WTC11 (cell line): Measurements from ENCODE around the gene TTC33. TPM values are rescaled to one million over a fixed set of nuclear protein-coding genes. Genes with fewer than 3 reads are reported as not detected.

ENCODE experiments used
- ATAC-seq: fragments of 200-7000 bp; cut with Tn5 transposase; 2 replicates; pipeline ENCODE4 v1.10.0; 2021; ENCODE audit warnings: mild to moderate bottlenecking, moderate library complexity
- CTCF ChIA-PET: fragments of 300-600 bp; sonication (Branson Sonifier 250); formaldehyde crosslinking; loops from one replicate; lab custom pipeline; 2021; ENCODE audit warnings: antibody characterized with exemption; lab: Charles Lee
- POLR2A ChIA-PET: fragments of 350-600 bp; sonication (Branson Sonifier 250); formaldehyde crosslinking; loops from one replicate; lab custom pipeline; 2021; ENCODE audit warnings: antibody characterized with exemption; lab: Charles Lee
- DNase-seq: peaks from one replicate; pipeline ENCODE4 v3.0.0; 2021; ENCODE audit warnings: low spot score
- H3K27ac Mint-ChIP-seq: 2 replicates; pipeline ENCODE4 v1.8.0; 2021; ENCODE audit warnings: mixed read lengths
- H3K27me3 Mint-ChIP-seq: 2 replicates; pipeline ENCODE4 v1.8.0; 2021; ENCODE audit warnings: low read depth, mild to moderate bottlenecking, moderate library complexity, mixed read lengths
- H3K36me3 Mint-ChIP-seq: 2 replicates; pipeline ENCODE4 v1.8.0; 2021; ENCODE audit warnings: mixed read lengths
- H3K4me1 Mint-ChIP-seq: 2 replicates; pipeline ENCODE4 v1.8.0; 2022; ENCODE audit warnings: mixed read lengths
- H3K4me3 Mint-ChIP-seq: 2 replicates; pipeline ENCODE4 v1.8.0; 2021; ENCODE audit warnings: mild to moderate bottlenecking, moderate library complexity, mixed read lengths
- H3K9me3 Mint-ChIP-seq: 2 replicates; pipeline ENCODE4 v1.8.0; 2021; ENCODE audit warnings: mixed read lengths
- ELF4 ChIP-seq: sonication (generic); formaldehyde crosslinking; IDR thresholded peaks from 2 replicates; pipeline ENCODE4 v1.8.1; 2022; ENCODE audit warnings: low read depth, mild to moderate bottlenecking, moderate library complexity, missing genetic modification reagents
- ETV6 ChIP-seq: sonication (generic); formaldehyde crosslinking; IDR thresholded peaks from 2 replicates; pipeline ENCODE4 v1.8.1; 2022; ENCODE audit warnings: mild to moderate bottlenecking, missing genetic modification reagents
- FOXK1 ChIP-seq: sonication (generic); formaldehyde crosslinking; IDR thresholded peaks from 2 replicates; pipeline ENCODE4 v1.8.0; 2022; ENCODE audit warnings: mild to moderate bottlenecking, moderate library complexity, missing genetic modification reagents
- GRHL2 ChIP-seq: fragments of 250-450 bp; sonication (Bioruptor Pico); IDR thresholded peaks from 2 replicates; pipeline ENCODE4 v1.8.0; 2022; ENCODE audit warnings: mild to moderate bottlenecking, moderate library complexity; ENCODE audit not compliant: insufficient replicate concordance, severe bottlenecking
- GTF2I ChIP-seq: fragments of 250-450 bp; sonication (Bioruptor Pico); conservative IDR thresholded peaks from 2 replicates; pipeline ENCODE4 v1.4.0; 2021; ENCODE audit warnings: mild to moderate bottlenecking
- IRF2 ChIP-seq: sonication (generic); formaldehyde crosslinking; IDR thresholded peaks from 2 replicates; pipeline ENCODE4 v1.8.0; 2022; ENCODE audit warnings: low read depth, missing genetic modification reagents, borderline replicate concordance
- MYBL2 ChIP-seq: sonication (generic); formaldehyde crosslinking; IDR thresholded peaks from 2 replicates; pipeline ENCODE4 v1.8.1; 2023; ENCODE audit warnings: mild to moderate bottlenecking, moderate library complexity, missing genetic modification reagents
- NFYB ChIP-seq: sonication (generic); formaldehyde crosslinking; conservative IDR thresholded peaks from 2 replicates; pipeline ENCODE4 v1.8.0; 2022; ENCODE audit warnings: low read depth, missing genetic modification reagents
- OVOL2 ChIP-seq: fragments of 250-450 bp; sonication (Bioruptor Pico); IDR thresholded peaks from 2 replicates; pipeline ENCODE4 v1.9.0; 2021; ENCODE audit warnings: mild to moderate bottlenecking, borderline replicate concordance
- SMAD4 ChIP-seq: sonication (generic); formaldehyde crosslinking; IDR thresholded peaks from 2 replicates; pipeline ENCODE4 v1.8.0; 2022; ENCODE audit warnings: mild to moderate bottlenecking, missing genetic modification reagents
- SOX15 ChIP-seq: fragments of 250-450 bp; sonication (Bioruptor Pico); IDR thresholded peaks from 2 replicates; pipeline ENCODE4 v1.9.0; 2021; ENCODE audit warnings: mild to moderate bottlenecking
- TEAD4 ChIP-seq: sonication (generic); formaldehyde crosslinking; IDR thresholded peaks from 2 replicates; pipeline ENCODE4 v1.8.0; 2022; ENCODE audit warnings: mild to moderate bottlenecking, missing genetic modification reagents
- ZNF396 ChIP-seq: fragments of 250-450 bp; sonication (Bioruptor Pico); IDR thresholded peaks from 2 replicates; pipeline ENCODE4 v1.8.0; 2021; ENCODE audit warnings: mild to moderate bottlenecking, moderate library complexity, borderline replicate concordance
- total RNA-seq: library from RNA; stranded (reverse); gene quantifications from 3 replicates; pipeline ENCODE4 v1.2.3, GENCODE V29; 2021
- TF ChIP-seq, protein P1 (sequence below): fragments of 250-450 bp; sonication (Bioruptor Pico); conservative IDR thresholded peaks from 2 replicates; pipeline ENCODE4 v1.9.0; 2021; ENCODE audit warnings: mild to moderate bottlenecking
- TF ChIP-seq, protein P2 (sequence below): sonication (generic); formaldehyde crosslinking; IDR thresholded peaks from 2 replicates; pipeline ENCODE4 v1.8.1; 2023; ENCODE audit warnings: mild to moderate bottlenecking, missing genetic modification reagents
- TF ChIP-seq, protein P3 (sequence below): sonication (generic); formaldehyde crosslinking; IDR thresholded peaks from 2 replicates; pipeline ENCODE4 v1.8.0; 2023; ENCODE audit warnings: mild to moderate bottlenecking, missing genetic modification reagents
- TF ChIP-seq, protein P4 (sequence below): sonication (generic); formaldehyde crosslinking; IDR thresholded peaks from 2 replicates; pipeline ENCODE4 v1.8.1; 2023; ENCODE audit warnings: mild to moderate bottlenecking, moderate library complexity, missing genetic modification reagents
- TF ChIP-seq, protein P5 (sequence below): fragments of 250-450 bp; sonication (Bioruptor Pico); IDR thresholded peaks from 2 replicates; pipeline ENCODE4 v1.9.0; 2021; ENCODE audit warnings: moderate library complexity, mild to moderate bottlenecking, inconsistent platforms, borderline replicate concordance
- TF ChIP-seq, protein P6 (sequence below): sonication (generic); formaldehyde crosslinking; IDR thresholded peaks from 2 replicates; pipeline ENCODE4 v1.8.0; 2022; ENCODE audit warnings: mild to moderate bottlenecking, missing genetic modification reagents
- TF ChIP-seq, protein P7 (sequence below): fragments of 250-450 bp; sonication (Bioruptor Pico); IDR thresholded peaks from 2 replicates; pipeline ENCODE4 v2.1.2; 2022; ENCODE audit warnings: mild to moderate bottlenecking, moderate library complexity
- TF ChIP-seq, protein P8 (sequence below): sonication (generic); formaldehyde crosslinking; IDR thresholded peaks from 2 replicates; pipeline ENCODE4 v1.8.1; 2022; ENCODE audit warnings: missing genetic modification reagents, borderline replicate concordance
- TF ChIP-seq, protein P9 (sequence below): sonication (generic); formaldehyde crosslinking; IDR thresholded peaks from 2 replicates; pipeline ENCODE4 v1.8.1; 2023; ENCODE audit warnings: mild to moderate bottlenecking, missing genetic modification reagents

Gene TTC33
- total RNA-seq, 1 experiment from 2014 or later = 9.2 TPM

DNA sequence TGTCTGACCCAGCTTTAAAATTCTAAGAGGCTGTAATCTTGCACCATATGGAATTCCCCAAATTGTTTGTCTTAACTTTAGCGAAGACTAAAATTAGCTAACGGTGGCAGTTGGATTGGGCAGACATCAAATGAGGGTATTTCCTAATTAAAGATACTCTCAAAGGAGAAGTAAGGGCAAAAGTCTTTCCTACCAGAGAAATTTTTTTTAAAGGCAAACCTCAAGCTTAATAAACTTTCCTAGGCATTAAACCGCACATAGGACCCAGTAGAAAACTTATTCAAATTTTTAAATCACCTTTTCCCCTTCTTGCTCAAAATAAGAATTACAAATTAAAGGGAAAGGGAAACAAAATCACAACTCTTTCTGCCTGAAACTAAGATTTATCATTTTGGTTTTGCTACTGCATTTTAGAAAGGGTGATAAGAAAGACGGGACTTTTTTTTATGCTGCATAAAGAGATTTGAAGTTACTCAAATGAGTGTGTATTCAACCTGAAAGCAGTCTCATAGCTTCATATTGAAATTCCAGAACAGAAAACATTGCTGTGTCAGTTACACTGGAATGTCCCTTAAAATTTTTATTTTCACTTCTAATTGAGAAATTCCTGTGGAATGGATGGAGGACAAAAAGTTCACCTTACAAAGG lies 265.2 kb downstream of the TTC33 start (continued):
- TF ChIP-seq, protein P1, sequence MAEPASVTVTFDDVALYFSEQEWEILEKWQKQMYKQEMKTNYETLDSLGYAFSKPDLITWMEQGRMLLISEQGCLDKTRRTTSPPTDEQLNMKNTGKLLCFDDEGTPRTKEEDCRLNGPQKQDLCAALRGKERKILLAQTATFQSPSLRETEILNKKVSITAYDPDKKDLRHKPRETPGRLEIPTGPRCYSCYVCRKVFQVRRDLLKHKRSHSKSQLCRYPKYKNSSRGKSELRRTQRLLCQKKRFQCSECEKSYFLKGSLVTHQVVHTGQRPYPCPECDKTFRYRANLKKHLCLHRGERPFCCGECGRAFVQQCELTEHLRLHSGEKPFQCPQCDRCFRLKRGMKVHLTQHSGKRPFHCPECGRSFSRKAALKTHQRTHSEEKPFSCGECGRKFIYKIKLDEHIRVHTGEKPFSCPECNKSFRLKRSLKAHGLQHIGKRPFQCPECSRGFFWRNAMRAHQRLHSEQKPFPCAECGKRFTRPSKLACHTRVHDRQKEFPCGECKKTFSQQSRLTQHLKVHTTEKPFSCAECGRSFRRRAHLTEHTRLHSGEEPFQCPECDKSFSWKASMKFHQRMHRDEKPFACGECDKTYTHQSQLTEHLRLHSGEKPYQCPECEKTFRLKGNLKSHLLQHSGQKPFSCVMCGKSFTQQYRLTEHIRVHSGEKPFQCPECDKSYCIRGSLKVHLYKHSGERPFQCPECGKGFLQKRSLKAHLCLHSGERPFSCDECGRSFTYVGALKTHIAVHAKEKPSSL = no peak
- no peak for TF ChIP-seq OVOL2 (CRISPR knock-in tag)
- TF ChIP-seq, protein P2, sequence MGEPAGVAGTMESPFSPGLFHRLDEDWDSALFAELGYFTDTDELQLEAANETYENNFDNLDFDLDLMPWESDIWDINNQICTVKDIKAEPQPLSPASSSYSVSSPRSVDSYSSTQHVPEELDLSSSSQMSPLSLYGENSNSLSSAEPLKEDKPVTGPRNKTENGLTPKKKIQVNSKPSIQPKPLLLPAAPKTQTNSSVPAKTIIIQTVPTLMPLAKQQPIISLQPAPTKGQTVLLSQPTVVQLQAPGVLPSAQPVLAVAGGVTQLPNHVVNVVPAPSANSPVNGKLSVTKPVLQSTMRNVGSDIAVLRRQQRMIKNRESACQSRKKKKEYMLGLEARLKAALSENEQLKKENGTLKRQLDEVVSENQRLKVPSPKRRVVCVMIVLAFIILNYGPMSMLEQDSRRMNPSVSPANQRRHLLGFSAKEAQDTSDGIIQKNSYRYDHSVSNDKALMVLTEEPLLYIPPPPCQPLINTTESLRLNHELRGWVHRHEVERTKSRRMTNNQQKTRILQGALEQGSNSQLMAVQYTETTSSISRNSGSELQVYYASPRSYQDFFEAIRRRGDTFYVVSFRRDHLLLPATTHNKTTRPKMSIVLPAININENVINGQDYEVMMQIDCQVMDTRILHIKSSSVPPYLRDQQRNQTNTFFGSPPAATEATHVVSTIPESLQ (CRISPR knock-in tag) = no peak
- TF ChIP-seq, protein P3, sequence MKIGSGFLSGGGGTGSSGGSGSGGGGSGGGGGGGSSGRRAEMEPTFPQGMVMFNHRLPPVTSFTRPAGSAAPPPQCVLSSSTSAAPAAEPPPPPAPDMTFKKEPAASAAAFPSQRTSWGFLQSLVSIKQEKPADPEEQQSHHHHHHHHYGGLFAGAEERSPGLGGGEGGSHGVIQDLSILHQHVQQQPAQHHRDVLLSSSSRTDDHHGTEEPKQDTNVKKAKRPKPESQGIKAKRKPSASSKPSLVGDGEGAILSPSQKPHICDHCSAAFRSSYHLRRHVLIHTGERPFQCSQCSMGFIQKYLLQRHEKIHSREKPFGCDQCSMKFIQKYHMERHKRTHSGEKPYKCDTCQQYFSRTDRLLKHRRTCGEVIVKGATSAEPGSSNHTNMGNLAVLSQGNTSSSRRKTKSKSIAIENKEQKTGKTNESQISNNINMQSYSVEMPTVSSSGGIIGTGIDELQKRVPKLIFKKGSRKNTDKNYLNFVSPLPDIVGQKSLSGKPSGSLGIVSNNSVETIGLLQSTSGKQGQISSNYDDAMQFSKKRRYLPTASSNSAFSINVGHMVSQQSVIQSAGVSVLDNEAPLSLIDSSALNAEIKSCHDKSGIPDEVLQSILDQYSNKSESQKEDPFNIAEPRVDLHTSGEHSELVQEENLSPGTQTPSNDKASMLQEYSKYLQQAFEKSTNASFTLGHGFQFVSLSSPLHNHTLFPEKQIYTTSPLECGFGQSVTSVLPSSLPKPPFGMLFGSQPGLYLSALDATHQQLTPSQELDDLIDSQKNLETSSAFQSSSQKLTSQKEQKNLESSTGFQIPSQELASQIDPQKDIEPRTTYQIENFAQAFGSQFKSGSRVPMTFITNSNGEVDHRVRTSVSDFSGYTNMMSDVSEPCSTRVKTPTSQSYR = no peak
- no peak for TF ChIP-seq MYBL2
- TF ChIP-seq NFYB (CRISPR knock-in tag) = no peak
- no peak for TF ChIP-seq TEAD4 (CRISPR knock-in tag)

DNA sequence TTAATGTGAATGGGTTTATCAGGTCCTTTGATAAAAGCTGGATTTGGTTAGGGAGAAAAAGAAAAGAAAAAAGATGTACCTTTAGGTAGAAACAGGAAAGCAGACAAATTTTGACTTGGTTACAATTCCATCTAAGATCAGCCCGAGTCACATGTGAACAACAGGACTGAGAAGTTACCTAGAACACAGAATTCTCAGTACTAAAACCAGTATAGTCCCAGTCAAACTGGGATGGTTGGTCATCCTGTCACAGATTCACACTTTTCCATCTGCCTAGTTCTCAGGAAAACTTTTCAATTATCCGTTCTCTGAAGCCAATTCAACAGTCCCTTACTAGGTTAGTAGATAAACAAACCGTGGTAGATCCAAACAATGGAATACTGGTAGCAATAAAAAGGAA lies 266.3 kb downstream of the TTC33 start:
- ATAC-seq = no peak
- Mint-ChIP-seq H3K36me3 (no peaks in the 10 kb centered on the region), H3K4me3 (no peak overlapping the region), H3K4me1 (no peaks in the 10 kb centered on the region), H3K27ac (no peak overlapping the region), H3K27me3 (no peaks in the 10 kb centered on the region), H3K9me3 (peaks cover 4% of the 10 kb centered on the region; the same call in 1 of the 2 replicates)
- POLR2A ChIA-PET = no interaction called here
- CTCF ChIA-PET = no interaction called here
- DNase-seq = no peak
- no peak for TF ChIP-seq ELF4 (CRISPR knock-in tag)
- TF ChIP-seq, protein P4, sequence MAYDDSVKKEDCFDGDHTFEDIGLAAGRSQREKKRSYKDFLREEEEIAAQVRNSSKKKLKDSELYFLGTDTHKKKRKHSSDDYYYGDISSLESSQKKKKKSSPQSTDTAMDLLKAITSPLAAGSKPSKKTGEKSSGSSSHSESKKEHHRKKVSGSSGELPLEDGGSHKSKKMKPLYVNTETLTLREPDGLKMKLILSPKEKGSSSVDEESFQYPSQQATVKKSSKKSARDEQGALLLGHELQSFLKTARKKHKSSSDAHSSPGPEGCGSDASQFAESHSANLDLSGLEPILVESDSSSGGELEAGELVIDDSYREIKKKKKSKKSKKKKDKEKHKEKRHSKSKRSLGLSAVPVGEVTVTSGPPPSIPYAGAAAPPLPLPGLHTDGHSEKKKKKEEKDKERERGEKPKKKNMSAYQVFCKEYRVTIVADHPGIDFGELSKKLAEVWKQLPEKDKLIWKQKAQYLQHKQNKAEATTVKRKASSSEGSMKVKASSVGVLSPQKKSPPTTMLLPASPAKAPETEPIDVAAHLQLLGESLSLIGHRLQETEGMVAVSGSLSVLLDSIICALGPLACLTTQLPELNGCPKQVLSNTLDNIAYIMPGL = no peak
- TF ChIP-seq OVOL2 (CRISPR knock-in tag) = no peak
- TF ChIP-seq ETV6 (CRISPR knock-in tag) = no peak
- TF ChIP-seq IRF2 = no peak
- TF ChIP-seq, protein P5, sequence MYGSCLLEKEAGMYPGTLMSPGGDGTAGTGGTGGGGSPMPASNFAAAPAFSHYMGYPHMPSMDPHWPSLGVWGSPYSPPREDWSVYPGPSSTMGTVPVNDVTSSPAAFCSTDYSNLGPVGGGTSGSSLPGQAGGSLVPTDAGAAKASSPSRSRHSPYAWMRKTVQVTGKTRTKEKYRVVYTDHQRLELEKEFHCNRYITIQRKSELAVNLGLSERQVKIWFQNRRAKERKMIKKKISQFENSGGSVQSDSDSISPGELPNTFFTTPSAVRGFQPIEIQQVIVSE (CRISPR knock-in tag) = no peak
- TF ChIP-seq, protein P6, sequence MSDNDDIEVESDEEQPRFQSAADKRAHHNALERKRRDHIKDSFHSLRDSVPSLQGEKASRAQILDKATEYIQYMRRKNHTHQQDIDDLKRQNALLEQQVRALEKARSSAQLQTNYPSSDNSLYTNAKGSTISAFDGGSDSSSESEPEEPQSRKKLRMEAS (CRISPR knock-in tag) = no peak
- TF ChIP-seq, protein P7, sequence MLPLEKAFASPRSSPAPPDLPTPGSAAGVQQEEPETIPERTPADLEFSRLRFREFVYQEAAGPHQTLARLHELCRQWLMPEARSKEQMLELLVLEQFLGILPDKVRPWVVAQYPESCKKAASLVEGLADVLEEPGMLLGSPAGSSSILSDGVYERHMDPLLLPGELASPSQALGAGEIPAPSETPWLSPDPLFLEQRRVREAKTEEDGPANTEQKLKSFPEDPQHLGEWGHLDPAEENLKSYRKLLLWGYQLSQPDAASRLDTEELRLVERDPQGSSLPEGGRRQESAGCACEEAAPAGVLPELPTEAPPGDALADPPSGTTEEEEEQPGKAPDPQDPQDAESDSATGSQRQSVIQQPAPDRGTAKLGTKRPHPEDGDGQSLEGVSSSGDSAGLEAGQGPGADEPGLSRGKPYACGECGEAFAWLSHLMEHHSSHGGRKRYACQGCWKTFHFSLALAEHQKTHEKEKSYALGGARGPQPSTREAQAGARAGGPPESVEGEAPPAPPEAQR (CRISPR knock-in tag) = no peak
- no peak for TF ChIP-seq SMAD4 (CRISPR knock-in tag)
- no peak for TF ChIP-seq FOXK1 (CRISPR knock-in tag)
- TF ChIP-seq NFYB (CRISPR knock-in tag) = no peak
- no peak for TF ChIP-seq SOX15
- TF ChIP-seq, protein P8, sequence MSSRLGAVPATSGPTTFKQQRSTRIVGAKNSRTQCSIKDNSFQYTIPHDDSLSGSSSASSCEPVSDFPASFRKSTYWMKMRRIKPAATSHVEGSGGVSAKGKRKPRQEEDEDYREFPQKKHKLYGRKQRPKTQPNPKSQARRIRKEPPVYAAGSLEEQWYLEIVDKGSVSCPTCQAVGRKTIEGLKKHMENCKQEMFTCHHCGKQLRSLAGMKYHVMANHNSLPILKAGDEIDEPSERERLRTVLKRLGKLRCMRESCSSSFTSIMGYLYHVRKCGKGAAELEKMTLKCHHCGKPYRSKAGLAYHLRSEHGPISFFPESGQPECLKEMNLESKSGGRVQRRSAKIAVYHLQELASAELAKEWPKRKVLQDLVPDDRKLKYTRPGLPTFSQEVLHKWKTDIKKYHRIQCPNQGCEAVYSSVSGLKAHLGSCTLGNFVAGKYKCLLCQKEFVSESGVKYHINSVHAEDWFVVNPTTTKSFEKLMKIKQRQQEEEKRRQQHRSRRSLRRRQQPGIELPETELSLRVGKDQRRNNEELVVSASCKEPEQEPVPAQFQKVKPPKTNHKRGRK (CRISPR knock-in tag) = no peak
- TF ChIP-seq GRHL2 (CRISPR knock-in tag) = no peak
- TF ChIP-seq, protein P9, sequence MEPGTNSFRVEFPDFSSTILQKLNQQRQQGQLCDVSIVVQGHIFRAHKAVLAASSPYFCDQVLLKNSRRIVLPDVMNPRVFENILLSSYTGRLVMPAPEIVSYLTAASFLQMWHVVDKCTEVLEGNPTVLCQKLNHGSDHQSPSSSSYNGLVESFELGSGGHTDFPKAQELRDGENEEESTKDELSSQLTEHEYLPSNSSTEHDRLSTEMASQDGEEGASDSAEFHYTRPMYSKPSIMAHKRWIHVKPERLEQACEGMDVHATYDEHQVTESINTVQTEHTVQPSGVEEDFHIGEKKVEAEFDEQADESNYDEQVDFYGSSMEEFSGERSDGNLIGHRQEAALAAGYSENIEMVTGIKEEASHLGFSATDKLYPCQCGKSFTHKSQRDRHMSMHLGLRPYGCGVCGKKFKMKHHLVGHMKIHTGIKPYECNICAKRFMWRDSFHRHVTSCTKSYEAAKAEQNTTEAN (CRISPR knock-in tag) = no peak
- TF ChIP-seq GTF2I (CRISPR knock-in tag) = no peak
- TF ChIP-seq ZNF396 (CRISPR knock-in tag) = no peak
